ENCODE results near the gene TUBB. TPM values are rescaled to one million over a fixed set of nuclear protein-coding genes. Genes with fewer than 3 reads are reported as not detected.

The TUBB gene
- total and polyA plus RNA-seq, 9 of the 15 experiments (the other 6 are each of a cell fraction or from before 2014, with no cell fraction given), result 971 to 2,870 (median 1,478) TPM

DNA sequence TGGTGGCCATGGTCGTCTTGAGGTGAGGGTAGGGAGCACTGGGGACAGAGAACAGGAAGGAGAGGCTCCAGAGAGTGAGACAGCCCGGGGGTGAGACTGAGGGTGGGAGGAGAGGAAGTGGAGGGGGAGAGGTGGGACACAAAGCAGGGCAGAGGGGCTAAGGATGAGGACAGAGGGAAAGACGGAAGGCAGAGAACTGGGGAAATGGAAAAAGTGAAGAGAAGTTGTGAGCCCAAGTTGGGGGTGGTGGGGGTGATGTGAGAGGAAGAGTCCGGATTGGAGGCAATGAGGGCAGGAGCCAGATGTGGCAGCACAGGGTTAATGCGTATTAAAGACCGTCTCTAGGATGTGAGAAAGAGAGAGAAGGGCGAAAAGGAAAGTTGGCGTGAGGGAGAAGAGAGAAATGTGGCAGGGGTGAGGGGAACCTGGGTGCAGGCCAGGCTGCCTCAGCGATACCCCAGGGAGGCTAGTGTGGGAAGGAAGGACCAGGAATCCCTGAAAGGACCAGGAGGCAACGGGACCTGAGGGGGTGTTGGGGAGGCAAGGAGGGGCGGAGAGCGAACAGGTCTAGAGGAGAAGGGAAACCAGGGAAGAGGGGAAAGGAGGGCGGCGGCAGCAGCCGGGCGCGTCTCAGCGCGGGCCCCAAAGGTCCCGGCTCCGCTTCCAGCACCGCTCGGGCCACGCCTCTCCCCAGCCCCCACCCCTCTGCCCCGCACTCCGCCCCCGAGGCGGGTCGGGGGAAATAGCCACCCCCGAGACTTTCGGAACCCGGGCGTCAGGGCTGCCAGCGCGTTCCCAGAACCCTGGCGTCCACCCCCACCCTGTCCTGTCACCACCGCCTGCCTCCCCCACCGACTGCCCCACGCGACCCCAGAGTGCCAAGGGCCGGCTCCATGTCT, 33.9 kb upstream of the TUBB start, which contains the start of gene PPP1R18 (continued):
- TF ChIP-seq, protein P1, sequence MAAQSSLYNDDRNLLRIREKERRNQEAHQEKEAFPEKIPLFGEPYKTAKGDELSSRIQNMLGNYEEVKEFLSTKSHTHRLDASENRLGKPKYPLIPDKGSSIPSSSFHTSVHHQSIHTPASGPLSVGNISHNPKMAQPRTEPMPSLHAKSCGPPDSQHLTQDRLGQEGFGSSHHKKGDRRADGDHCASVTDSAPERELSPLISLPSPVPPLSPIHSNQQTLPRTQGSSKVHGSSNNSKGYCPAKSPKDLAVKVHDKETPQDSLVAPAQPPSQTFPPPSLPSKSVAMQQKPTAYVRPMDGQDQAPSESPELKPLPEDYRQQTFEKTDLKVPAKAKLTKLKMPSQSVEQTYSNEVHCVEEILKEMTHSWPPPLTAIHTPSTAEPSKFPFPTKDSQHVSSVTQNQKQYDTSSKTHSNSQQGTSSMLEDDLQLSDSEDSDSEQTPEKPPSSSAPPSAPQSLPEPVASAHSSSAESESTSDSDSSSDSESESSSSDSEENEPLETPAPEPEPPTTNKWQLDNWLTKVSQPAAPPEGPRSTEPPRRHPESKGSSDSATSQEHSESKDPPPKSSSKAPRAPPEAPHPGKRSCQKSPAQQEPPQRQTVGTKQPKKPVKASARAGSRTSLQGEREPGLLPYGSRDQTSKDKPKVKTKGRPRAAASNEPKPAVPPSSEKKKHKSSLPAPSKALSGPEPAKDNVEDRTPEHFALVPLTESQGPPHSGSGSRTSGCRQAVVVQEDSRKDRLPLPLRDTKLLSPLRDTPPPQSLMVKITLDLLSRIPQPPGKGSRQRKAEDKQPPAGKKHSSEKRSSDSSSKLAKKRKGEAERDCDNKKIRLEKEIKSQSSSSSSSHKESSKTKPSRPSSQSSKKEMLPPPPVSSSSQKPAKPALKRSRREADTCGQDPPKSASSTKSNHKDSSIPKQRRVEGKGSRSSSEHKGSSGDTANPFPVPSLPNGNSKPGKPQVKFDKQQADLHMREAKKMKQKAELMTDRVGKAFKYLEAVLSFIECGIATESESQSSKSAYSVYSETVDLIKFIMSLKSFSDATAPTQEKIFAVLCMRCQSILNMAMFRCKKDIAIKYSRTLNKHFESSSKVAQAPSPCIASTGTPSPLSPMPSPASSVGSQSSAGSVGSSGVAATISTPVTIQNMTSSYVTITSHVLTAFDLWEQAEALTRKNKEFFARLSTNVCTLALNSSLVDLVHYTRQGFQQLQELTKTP (IDR thresholded peaks at IDR 0.05; ENCODE audit: low read depth in 1 of 2, partially characterized antibody in 2 of 2), result peak in 1 of 2 experiments; percentile 73
- TF ChIP-seq TEAD1 (CRISPR knock-in tag; IDR thresholded peaks at IDR 0.05) (peak in 1 of 2 experiments; percentile 40; a peak in 1 of 4 replicates), SRF (CRISPR knock-in tag; IDR thresholded peaks at IDR 0.05) (peak in 1 of 2 experiments; percentile 55; a peak in 1 of 4 replicates), ILF3 (IDR thresholded peaks at IDR 0.05; ENCODE audit: borderline replicate concordance) (no peak), BACH1 (tag; IDR thresholded peaks at IDR 0.05) (no peak), MYNN (IDR thresholded peaks at IDR 0.05) (0 out of 2 replicates have a peak, but pooled peaks have one; percentile 18), MYNN (CRISPR knock-in tag; IDR thresholded peaks at IDR 0.05) (no peak), ESRRA (IDR thresholded peaks at IDR 0.05; ENCODE audit: borderline replicate concordance, low read depth) (0 out of 2 replicates have a peak, but pooled peaks have one; percentile 4), GATAD2A (IDR thresholded peaks at IDR 0.05) (peak; percentile 63; the same call in 1 of the 2 replicates), NBN (IDR thresholded peaks at IDR 0.05; ENCODE audit: low read depth) (peak; percentile 28), SMARCA4 (IDR thresholded peaks at IDR 0.05) (peak; percentile 50; the same call in 1 of the 2 replicates)
- TF ChIP-seq, protein P2, sequence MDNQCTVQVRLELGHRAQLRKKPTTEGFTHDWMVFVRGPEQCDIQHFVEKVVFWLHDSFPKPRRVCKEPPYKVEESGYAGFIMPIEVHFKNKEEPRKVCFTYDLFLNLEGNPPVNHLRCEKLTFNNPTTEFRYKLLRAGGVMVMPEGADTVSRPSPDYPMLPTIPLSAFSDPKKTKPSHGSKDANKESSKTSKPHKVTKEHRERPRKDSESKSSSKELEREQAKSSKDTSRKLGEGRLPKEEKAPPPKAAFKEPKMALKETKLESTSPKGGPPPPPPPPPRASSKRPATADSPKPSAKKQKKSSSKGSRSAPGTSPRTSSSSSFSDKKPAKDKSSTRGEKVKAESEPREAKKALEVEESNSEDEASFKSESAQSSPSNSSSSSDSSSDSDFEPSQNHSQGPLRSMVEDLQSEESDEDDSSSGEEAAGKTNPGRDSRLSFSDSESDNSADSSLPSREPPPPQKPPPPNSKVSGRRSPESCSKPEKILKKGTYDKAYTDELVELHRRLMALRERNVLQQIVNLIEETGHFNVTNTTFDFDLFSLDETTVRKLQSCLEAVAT (IDR thresholded peaks at IDR 0.05), result peak; percentile 82 to 90
- TF ChIP-seq, protein P3, sequence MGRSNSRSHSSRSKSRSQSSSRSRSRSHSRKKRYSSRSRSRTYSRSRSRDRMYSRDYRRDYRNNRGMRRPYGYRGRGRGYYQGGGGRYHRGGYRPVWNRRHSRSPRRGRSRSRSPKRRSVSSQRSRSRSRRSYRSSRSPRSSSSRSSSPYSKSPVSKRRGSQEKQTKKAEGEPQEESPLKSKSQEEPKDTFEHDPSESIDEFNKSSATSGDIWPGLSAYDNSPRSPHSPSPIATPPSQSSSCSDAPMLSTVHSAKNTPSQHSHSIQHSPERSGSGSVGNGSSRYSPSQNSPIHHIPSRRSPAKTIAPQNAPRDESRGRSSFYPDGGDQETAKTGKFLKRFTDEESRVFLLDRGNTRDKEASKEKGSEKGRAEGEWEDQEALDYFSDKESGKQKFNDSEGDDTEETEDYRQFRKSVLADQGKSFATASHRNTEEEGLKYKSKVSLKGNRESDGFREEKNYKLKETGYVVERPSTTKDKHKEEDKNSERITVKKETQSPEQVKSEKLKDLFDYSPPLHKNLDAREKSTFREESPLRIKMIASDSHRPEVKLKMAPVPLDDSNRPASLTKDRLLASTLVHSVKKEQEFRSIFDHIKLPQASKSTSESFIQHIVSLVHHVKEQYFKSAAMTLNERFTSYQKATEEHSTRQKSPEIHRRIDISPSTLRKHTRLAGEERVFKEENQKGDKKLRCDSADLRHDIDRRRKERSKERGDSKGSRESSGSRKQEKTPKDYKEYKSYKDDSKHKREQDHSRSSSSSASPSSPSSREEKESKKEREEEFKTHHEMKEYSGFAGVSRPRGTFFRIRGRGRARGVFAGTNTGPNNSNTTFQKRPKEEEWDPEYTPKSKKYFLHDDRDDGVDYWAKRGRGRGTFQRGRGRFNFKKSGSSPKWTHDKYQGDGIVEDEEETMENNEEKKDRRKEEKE (IDR thresholded peaks at IDR 0.05; ENCODE audit: borderline replicate concordance in 1 of 2, control insufficient read depth in 1 of 2, low read depth in 2 of 2, low read length in 1 of 2), result 0 out of 4 replicates have a peak, but pooled peaks of 1 of the 2 experiments have one; percentile 26
- TF ChIP-seq, protein P4, sequence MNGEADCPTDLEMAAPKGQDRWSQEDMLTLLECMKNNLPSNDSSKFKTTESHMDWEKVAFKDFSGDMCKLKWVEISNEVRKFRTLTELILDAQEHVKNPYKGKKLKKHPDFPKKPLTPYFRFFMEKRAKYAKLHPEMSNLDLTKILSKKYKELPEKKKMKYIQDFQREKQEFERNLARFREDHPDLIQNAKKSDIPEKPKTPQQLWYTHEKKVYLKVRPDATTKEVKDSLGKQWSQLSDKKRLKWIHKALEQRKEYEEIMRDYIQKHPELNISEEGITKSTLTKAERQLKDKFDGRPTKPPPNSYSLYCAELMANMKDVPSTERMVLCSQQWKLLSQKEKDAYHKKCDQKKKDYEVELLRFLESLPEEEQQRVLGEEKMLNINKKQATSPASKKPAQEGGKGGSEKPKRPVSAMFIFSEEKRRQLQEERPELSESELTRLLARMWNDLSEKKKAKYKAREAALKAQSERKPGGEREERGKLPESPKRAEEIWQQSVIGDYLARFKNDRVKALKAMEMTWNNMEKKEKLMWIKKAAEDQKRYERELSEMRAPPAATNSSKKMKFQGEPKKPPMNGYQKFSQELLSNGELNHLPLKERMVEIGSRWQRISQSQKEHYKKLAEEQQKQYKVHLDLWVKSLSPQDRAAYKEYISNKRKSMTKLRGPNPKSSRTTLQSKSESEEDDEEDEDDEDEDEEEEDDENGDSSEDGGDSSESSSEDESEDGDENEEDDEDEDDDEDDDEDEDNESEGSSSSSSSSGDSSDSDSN (IDR thresholded peaks at IDR 0.05; ENCODE audit: borderline replicate concordance in 1 of 2, low read depth in 2 of 2, low read length in 2 of 2), result peak; percentile 21 to 71; a peak in 2 of 4 replicates

Data from K562 (cell line).